Glutamatergic neuron (in vitro differentiated cells): ENCODE results near the gene IL22RA2. TPM values are rescaled to one million over a fixed set of nuclear protein-coding genes. Genes with fewer than 3 reads are reported as not detected.

Experiments
- DNase-seq: peaks from one replicate; pipeline ENCODE4 v3.0.0; 2022
- H3K27ac Mint-ChIP-seq: one replicate; pipeline ENCODE4 v1.8.0; 2020; ENCODE audit warnings: mild to moderate bottlenecking, mixed read lengths, inconsistent platforms; ENCODE audit not compliant: unreplicated experiment
- H3K27me3 Mint-ChIP-seq: one replicate; pipeline ENCODE4 v1.8.0; 2020; ENCODE audit warnings: mild to moderate bottlenecking, moderate library complexity, mixed read lengths, inconsistent platforms; ENCODE audit not compliant: unreplicated experiment
- H3K36me3 Mint-ChIP-seq: one replicate; pipeline ENCODE4 v1.8.0; 2020; ENCODE audit warnings: mild to moderate bottlenecking, mixed read lengths, inconsistent platforms; ENCODE audit not compliant: unreplicated experiment
- H3K4me1 Mint-ChIP-seq: one replicate; pipeline ENCODE4 v1.8.0; 2020; ENCODE audit warnings: mild to moderate bottlenecking, low read depth, mixed read lengths, inconsistent platforms; ENCODE audit not compliant: unreplicated experiment
- H3K4me3 Mint-ChIP-seq: one replicate; pipeline ENCODE4 v1.8.0; 2020; ENCODE audit warnings: mild to moderate bottlenecking, mixed read lengths, inconsistent platforms; ENCODE audit not compliant: unreplicated experiment
- H3K9me3 Mint-ChIP-seq: one replicate; pipeline ENCODE4 v1.8.0; 2020; ENCODE audit warnings: mild to moderate bottlenecking, moderate library complexity, mixed read lengths, inconsistent platforms; ENCODE audit not compliant: unreplicated experiment
- CTCF ChIP-seq: fragments of 200-600 bp; sonication (generic); IDR thresholded peaks from one replicate; pipeline ENCODE4 v1.5.0; 2021; ENCODE audit not compliant: partially characterized antibody, unreplicated experiment
- total RNA-seq: library from RNA; stranded (reverse); fragmentation: NEBNext Ultra II Directional; extraction: Animal tissue kit (Norgen Biotek cat#: 25700); gene quantifications from one replicate; pipeline ENCODE4 v1.2.1, GENCODE V29; 2021; ENCODE audit not compliant: unreplicated experiment

Gene IL22RA2
- total RNA-seq, 1 donor from 2014 or later = not detected

DNA sequence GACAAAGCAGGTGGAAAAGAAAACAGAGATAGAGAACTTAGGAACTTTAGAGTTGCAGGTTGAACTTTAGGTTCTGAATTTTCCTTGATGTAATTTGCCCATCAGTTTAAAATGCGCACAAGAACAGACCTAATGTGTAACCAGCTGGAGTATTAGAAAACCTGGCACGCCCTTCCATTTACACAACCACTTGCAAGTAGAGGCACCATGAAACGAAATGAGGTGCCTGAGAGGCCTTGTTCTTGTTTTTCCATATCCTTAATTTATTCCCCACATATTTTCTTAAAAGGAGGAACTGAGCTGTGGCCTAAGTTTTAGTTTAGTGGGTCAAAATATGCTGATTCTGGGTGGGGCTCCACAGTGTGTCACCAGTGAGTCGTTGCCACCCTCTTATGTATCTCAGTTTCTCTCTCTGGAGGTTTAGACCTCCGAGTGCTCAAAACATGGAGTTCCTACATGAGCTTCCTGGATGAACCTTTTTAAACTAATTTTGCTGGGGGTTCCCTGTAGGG lies 17.2 kb upstream of the IL22RA2 start:
- Mint-ChIP-seq H3K36me3 (peaks cover 9% of the 10 kb centered on the region), H3K9me3 (peaks cover 4% of the 10 kb centered on the region)

GRCh38 chr6:137188855-137189254 lies 15.4 kb upstream of the IL22RA2 start:
- Mint-ChIP-seq H3K27ac (no peak overlapping the region), H3K27me3 (no peaks in the 10 kb centered on the region), H3K9me3 (peaks cover 5% of the 10 kb centered on the region), H3K36me3 (peaks cover 9% of the 10 kb centered on the region), H3K4me1 (no peaks in the 10 kb centered on the region), H3K4me3 (no peak overlapping the region)
- no peak for DNase-seq
- no peak for TF ChIP-seq CTCF

More for the DNA sequence above, 17.2 kb upstream of the IL22RA2 start:
- Mint-ChIP-seq H3K27ac (no peak overlapping the region), H3K27me3 (no peaks in the 10 kb centered on the region), H3K4me3 (no peak overlapping the region), H3K4me1 (no peaks in the 10 kb centered on the region)
- TF ChIP-seq CTCF = no peak
- no peak for DNase-seq

DNA sequence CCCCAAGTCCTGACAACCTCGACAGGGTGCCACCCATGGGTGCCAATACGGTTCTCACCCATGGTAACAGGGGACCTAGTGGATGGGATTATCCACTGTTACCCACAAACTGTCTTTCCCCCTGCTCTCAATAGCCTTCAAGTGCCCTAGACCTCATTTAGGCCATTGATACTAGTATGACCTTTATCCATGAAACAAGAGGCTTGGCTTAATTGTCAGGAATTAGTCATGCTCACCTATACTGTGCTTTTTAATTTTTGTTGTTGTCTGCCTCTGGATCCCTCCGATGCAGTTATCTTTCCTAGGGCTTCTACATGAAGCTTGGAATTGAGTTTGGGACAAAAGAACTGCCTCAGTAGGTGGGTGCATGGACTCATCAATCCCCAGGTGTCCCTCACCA lies 11.8 kb upstream of the IL22RA2 start:
- TF ChIP-seq CTCF = no peak
- Mint-ChIP-seq H3K9me3 (peaks cover 8% of the 10 kb centered on the region), H3K4me1 (no peaks in the 10 kb centered on the region), H3K36me3 (peaks cover 16% of the 10 kb centered on the region), H3K27ac (no peak overlapping the region), H3K27me3 (no peaks in the 10 kb centered on the region), H3K4me3 (no peak overlapping the region)
- DNase-seq = no peak

- peaks cover 11% of the 10 kb centered on the region for H3K9me3 Mint-ChIP-seq
- H3K27ac Mint-ChIP-seq = no peak overlapping the region
- peaks cover 21% of the 10 kb centered on the region for H3K36me3 Mint-ChIP-seq
Observed at GRCh38 chr6:137182654-137183073, 9.2 kb upstream of the IL22RA2 start.

More at GRCh38 chr6:137182654-137183073, 9.2 kb upstream of the IL22RA2 start:
- Mint-ChIP-seq H3K4me3 (no peak overlapping the region), H3K4me1 (no peaks in the 10 kb centered on the region), H3K27me3 (no peaks in the 10 kb centered on the region)
- DNase-seq = no peak
- TF ChIP-seq CTCF = no peak
